Omental fat pad (tissue), 4 donors: ENCODE measurements around the gene GPR34. TPM values are rescaled to one million over a fixed set of nuclear protein-coding genes. Genes with fewer than 3 reads are reported as not detected.
"Not testable (repeated sequence)": the region's sequence is repeated elsewhere in the genome, so short reads cannot be mapped to it uniquely, and the experiment has no call there.

Experiments used
- ATAC-seq: fragments of 150-250 bp; one replicate; pipeline ENCODE4 v1.9.1; 2016; ENCODE audit warnings: mild to moderate bottlenecking, moderate library complexity; ENCODE audit not compliant: low FRiP score
- DNase-seq: peaks from one replicate; pipeline ENCODE4 v3.0.0-alpha.2; 2019; ENCODE audit warnings: low spot score
- CTCF ChIP-seq, 3 donors: fragments of 450-650 bp; IDR thresholded peaks; one replicate each; pipeline ENCODE4 v1.5.1; 2016 to 2017; ENCODE audit warnings: antibody characterized with exemption in 3 of 3, mild to moderate bottlenecking in 3 of 3, moderate library complexity in 2 of 3
- total RNA-seq, 4 donors: library from RNA; depleted of rRNA; stranded (reverse); fragments of >200 nt; gene quantifications; one replicate each; pipeline ENCODE4 v1.1.0, GENCODE V29; 2016

GPR34 gene
- total RNA-seq, 4 donors from 2014 or later: 21.6 to 54.5 (median 26.1) TPM

- DNase-seq (no peak), ATAC-seq (peak; percentile 48)
- no peak for TF ChIP-seq CTCF (IDR thresholded peaks at IDR 0.05)
Measured at GRCh38 chrX:41664908-41665307, 23.9 kb upstream of the GPR34 start.

- no peak for DNase-seq
- TF ChIP-seq CTCF (IDR thresholded peaks at IDR 0.05): no peak
- no peak for ATAC-seq
Measured at GRCh38 chrX:41665686-41666085, 23.1 kb upstream of the GPR34 start.

GRCh38 chrX:41666251-41666650 lies 22.5 kb upstream of the GPR34 start:
- ATAC-seq (no peak), DNase-seq (no peak)
- TF ChIP-seq CTCF (IDR thresholded peaks at IDR 0.05): no peak

GRCh38 chrX:41667631-41668030 lies 21.1 kb upstream of the GPR34 start:
- TF ChIP-seq CTCF (IDR thresholded peaks at IDR 0.05): no peak
- ATAC-seq (no peak), DNase-seq (no peak)

- no peak for DNase-seq
- ATAC-seq: no peak
- TF ChIP-seq CTCF (IDR thresholded peaks at IDR 0.05): no peak
Measured at GRCh38 chrX:41670112-41670511, 18.7 kb upstream of the GPR34 start.

- TF ChIP-seq CTCF (IDR thresholded peaks at IDR 0.05): no peak
- DNase-seq (no peak), ATAC-seq (no peak)
Measured at GRCh38 chrX:41671082-41671481, 17.7 kb upstream of the GPR34 start.

GRCh38 chrX:41672643-41673042 lies 16.1 kb upstream of the GPR34 start:
- ATAC-seq (no peak), DNase-seq (no peak)
- TF ChIP-seq CTCF (IDR thresholded peaks at IDR 0.05): no peak

GRCh38 chrX:41676361-41676760 lies 12.4 kb upstream of the GPR34 start:
- not testable (repeated sequence) for ATAC-seq

More at GRCh38 chrX:41676361-41676760, 12.4 kb upstream of the GPR34 start:
- DNase-seq: not testable (repeated sequence)
